GM12892 (cell line): ENCODE measurements around the gene TBCEL.

Source experiments
- POLR2A ChIP-seq: IDR thresholded peaks from 2 replicates; pipeline ENCODE4 v1.6.1; 2011; ENCODE audit warnings: low read depth, low read length, control low read depth
- POLR2AphosphoS5 ChIP-seq: IDR thresholded peaks from 2 replicates; pipeline ENCODE4 v1.6.1; 2011; ENCODE audit warnings: low read depth, low read length, control low read depth
- TAF1 ChIP-seq: IDR thresholded peaks from 2 replicates; pipeline ENCODE4 v1.6.1; 2011; ENCODE audit warnings: low read depth, mild to moderate bottlenecking, control low read depth, low read length, borderline replicate concordance

- TF ChIP-seq POLR2A (no peak), POLR2AphosphoS5 (no peak), TAF1 (no peak)
These were observed 98.4 kb downstream of the TBCEL start for GRCh38 chr11:121122328-121122727.
